ENCODE results near the gene HDLBP.

HDLBP gene

DNA sequence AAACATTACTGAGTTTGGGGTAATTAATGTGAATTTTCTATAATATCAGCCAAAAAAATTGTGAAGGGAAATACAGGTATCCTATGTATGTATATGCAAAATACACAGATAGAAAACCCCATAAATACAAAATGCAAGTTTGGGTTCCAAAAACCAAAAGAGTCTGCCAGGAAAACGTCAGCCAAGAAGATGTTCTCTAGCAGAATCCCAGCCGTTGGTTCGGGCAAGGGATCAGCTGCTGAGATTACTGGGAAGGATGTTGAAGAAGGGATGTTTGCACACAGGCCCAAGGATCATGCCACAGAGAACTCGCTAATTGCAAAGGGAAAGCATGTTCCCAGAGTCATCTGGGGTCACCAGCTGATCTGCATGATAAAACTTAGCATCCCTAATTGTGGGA lies 136.5 kb downstream of the HDLBP start:
- ChIA-PET POLR2A (interaction anchor here (0.5 kb wide), 1 partner anchor 337 kb away, joined by 3 read pairs; no protein-coding TSS in a partner anchor), CTCF (interaction anchor here (1.0 to 1.5 kb wide), 2 partner anchors 28 to 101 kb away, joined by 3 to 4 read pairs; no protein-coding TSS in a partner anchor)
- no peak for DNase-seq (ENCODE audit: extremely low spot score)
- TF ChIP-seq, protein P1, sequence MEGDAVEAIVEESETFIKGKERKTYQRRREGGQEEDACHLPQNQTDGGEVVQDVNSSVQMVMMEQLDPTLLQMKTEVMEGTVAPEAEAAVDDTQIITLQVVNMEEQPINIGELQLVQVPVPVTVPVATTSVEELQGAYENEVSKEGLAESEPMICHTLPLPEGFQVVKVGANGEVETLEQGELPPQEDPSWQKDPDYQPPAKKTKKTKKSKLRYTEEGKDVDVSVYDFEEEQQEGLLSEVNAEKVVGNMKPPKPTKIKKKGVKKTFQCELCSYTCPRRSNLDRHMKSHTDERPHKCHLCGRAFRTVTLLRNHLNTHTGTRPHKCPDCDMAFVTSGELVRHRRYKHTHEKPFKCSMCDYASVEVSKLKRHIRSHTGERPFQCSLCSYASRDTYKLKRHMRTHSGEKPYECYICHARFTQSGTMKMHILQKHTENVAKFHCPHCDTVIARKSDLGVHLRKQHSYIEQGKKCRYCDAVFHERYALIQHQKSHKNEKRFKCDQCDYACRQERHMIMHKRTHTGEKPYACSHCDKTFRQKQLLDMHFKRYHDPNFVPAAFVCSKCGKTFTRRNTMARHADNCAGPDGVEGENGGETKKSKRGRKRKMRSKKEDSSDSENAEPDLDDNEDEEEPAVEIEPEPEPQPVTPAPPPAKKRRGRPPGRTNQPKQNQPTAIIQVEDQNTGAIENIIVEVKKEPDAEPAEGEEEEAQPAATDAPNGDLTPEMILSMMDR (IDR thresholded peaks at IDR 0.05; ENCODE audit: control extremely low read depth, extremely low read depth, low read depth, missing control alignments) = no peak

DNA sequence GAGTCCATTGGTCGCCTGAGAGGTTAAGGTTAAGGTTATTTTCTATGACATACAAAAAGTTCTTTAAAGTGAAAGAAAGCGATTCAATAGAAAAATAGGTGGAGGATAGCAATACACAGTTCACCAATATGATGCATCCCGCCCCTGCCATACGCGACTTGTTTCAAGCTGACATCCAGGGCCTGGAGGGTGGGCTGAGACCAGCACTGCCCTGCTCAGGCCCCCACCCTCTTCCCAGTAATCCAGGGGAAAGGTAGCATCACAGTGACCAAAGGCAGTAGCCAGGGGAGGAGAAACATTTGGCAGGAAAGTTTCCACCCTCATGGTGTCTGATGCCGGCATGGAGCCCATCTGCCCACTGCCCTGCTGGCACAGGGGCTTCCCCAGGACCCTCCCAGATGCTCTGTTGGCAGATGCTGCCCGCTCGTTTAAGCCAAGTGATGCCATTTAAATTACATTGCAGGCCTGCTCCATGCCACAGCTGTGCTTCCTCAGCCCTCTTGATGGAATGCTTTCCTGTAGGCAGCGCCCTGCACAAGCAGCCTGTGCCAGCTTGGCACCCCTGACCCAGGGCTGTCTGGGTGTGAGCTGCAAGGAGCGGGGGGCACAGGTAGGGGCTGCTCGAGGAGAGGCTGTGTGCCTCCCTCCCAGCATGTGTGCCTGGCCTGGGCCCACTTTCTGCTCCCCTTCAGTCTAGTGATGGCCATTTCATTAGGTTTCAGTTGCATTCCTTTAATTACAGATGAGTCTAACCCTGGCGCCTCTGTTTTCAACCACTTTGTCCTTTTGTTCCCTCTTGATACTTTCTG lies 137.7 kb downstream of the HDLBP start:
- ChIA-PET CTCF (no interaction called here), POLR2A (interaction anchor here (0.5 kb wide), 1 partner anchor 92 kb away, joined by 5 read pairs; no protein-coding TSS in a partner anchor)
- TF ChIP-seq, protein P1 (IDR thresholded peaks at IDR 0.05; ENCODE audit: control extremely low read depth, extremely low read depth, low read depth, missing control alignments) = no peak
- no peak for DNase-seq (ENCODE audit: extremely low spot score)
